IPS-NIHi11 (cell line): ENCODE data around the gene HERC3.

Experiments used
- DNase-seq: peaks from one replicate; pipeline ENCODE4 v3.0.0; 2012; ENCODE audit warnings: mixed read lengths, low spot score

Gene HERC3

GRCh38 chr4:88660446-88661294 lies 68.4 kb downstream of the HERC3 start:
- no peak for DNase-seq

GRCh38 chr4:88661739-88662138 lies 69.5 kb downstream of the HERC3 start:
- no peak for DNase-seq

- peak; percentile 39 for DNase-seq
Observed at GRCh38 chr4:88672987-88673386, 80.7 kb downstream of the HERC3 start.

GRCh38 chr4:88673886-88674285 lies 81.6 kb downstream of the HERC3 start:
- DNase-seq, result no peak

GRCh38 chr4:88674565-88674964 lies 82.3 kb downstream of the HERC3 start:
- no peak for DNase-seq

- no peak for DNase-seq
Observed at GRCh38 chr4:88674979-88675378, 82.7 kb downstream of the HERC3 start.

- no peak for DNase-seq
Observed at GRCh38 chr4:88675543-88675942, 83.3 kb downstream of the HERC3 start.

GRCh38 chr4:88681209-88681608 lies 88.9 kb downstream of the HERC3 start:
- no peak for DNase-seq

GRCh38 chr4:88690355-88690754 lies 98.1 kb downstream of the HERC3 start:
- no peak for DNase-seq

GRCh38 chr4:88693792-88694191 lies 101.5 kb downstream of the HERC3 start:
- no peak for DNase-seq

GRCh38 chr4:88696630-88697029 lies 104.3 kb downstream of the HERC3 start:
- DNase-seq, result no peak

GRCh38 chr4:88697141-88697540 lies 104.9 kb downstream of the HERC3 start:
- no peak for DNase-seq

- DNase-seq, result peak; percentile 56
Observed at GRCh38 chr4:88697588-88698329, 105.5 kb downstream of the HERC3 start, which contains the start of gene NAP1L5. NAP1L5 (minus strand) TSS chr4:88697829; CDS start chr4:88697754, 75 bp downstream.

GRCh38 chr4:88698519-88698918 lies 106.2 kb downstream of the HERC3 start:
- no peak for DNase-seq

- DNase-seq, result no peak
Observed at GRCh38 chr4:88702782-88703181, 110.5 kb downstream of the HERC3 start.

- no peak for DNase-seq
Observed at GRCh38 chr4:88705223-88705622, 112.9 kb downstream of the HERC3 start.

- no peak for DNase-seq
Observed at GRCh38 chr4:88705805-88706492, 113.7 kb downstream of the HERC3 start.

GRCh38 chr4:88706574-88706973 lies 114.3 kb downstream of the HERC3 start:
- DNase-seq, result peak; percentile 28

- no peak for DNase-seq
Observed at GRCh38 chr4:88709989-88710388, 117.7 kb downstream of the HERC3 start.

- DNase-seq, result no peak
Observed at GRCh38 chr4:88713782-88714181, 121.5 kb downstream of the HERC3 start.

- no peak for DNase-seq
Observed at GRCh38 chr4:88718098-88718497, 125.8 kb downstream of the HERC3 start.

- DNase-seq, result no peak
Observed at GRCh38 chr4:88719381-88719780, 127.1 kb downstream of the HERC3 start.
